CMK (cell line): ENCODE measurements around the gene NARF.
"Not testable (repeated sequence)": the region's sequence is repeated elsewhere in the genome, so short reads cannot be mapped to it uniquely, and the experiment has no call there.

Experiments used
- DNase-seq: peaks from one replicate; pipeline ENCODE4 v3.0.0-alpha.2; 2010; ENCODE audit warnings: low read depth

Gene NARF

DNA sequence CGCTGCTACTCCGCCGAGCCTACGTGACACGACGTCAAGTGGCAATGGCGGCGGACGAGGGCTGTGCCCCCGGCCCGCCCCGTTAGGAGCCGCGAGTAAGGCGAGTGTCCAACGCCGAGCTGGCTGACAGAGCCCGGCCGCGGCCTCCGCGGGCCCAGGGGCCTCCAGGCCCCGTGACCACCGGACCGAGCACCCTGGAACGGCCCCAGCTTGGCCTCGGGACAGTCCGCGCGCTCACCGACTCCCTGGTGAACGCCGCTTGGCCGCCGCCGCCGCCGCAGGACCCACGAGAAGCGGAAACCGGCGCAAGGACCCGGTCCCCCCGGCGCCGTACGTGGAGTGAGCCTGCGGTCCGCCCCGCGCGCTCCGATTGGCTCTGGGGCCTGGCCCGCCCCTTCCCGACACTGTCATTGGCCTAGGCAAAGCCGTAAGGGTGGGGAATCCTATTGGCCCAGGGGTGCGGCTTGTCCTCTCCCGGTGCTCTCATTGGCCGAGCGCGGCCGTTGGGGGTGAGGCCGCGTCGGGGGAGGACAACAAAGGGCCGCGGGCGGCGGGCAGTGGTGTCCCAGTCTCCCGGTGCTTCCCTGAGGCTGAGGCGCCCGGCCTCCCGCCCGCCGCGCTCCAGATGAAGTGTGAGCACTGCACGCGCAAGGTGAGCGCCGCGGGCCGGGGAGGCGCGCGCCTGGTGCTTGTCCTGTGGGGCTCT is at the start of gene NARF:
Gene NARF (plus strand): TSS at position 563 of the 706 bp plus-strand sequence. CDS start 63 bp downstream, at position 626.
- DNase-seq: peak; percentile 95

DNA sequence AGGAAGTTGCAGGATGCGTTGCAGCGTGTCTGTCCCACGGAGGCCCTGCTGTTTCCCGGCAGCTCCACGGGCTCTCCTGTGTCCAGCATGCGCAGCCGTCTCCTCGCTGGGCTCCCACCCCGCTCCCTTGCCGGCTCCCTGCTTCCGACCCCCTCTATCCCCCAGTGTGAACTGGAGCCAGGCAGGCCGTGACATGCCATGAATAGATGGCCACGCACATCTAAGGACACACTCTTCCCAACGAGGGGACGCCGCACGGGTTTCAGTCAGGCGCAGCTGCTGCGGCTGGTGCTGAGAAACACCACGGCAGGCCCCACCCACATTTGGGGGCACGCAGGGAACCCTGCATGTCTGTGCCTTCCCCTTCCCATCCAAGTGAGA is 49.6 kb upstream of the NARF start:
- no peak for DNase-seq

DNA sequence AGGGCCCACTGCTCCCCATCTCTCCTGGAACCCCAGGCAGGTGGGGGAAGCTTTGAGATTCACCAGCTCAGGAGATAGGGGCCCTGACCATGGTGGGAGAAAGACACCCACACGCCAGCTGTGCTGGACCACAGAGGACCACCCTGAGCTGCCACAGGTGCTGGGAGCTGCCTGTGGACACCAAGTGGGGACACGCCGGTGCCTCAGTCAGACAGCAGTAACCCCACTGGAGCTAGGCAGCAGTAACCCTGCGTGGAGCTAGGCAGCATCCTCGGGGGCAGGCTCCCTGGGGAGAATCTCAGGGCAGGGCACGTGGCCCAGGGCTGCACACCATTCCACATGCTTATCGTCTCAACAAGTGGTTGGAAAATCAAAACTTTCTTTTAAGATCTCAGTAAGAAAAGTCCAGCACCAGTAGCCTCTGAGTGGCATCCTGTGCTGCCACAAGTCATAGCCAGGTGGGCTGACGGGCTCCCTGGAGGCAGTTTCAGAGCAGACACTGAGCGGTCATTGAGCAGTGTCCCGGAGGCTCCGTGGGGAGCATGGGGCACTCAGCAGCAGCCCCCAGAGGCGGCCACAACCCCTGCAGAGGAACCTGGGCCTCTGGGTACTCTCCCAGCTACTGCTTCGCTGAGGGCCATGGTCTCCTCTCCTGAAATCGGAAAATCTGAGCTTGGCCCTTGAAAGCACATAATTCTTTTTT is 48.4 kb upstream of the NARF start:
- no peak for DNase-seq

DNA sequence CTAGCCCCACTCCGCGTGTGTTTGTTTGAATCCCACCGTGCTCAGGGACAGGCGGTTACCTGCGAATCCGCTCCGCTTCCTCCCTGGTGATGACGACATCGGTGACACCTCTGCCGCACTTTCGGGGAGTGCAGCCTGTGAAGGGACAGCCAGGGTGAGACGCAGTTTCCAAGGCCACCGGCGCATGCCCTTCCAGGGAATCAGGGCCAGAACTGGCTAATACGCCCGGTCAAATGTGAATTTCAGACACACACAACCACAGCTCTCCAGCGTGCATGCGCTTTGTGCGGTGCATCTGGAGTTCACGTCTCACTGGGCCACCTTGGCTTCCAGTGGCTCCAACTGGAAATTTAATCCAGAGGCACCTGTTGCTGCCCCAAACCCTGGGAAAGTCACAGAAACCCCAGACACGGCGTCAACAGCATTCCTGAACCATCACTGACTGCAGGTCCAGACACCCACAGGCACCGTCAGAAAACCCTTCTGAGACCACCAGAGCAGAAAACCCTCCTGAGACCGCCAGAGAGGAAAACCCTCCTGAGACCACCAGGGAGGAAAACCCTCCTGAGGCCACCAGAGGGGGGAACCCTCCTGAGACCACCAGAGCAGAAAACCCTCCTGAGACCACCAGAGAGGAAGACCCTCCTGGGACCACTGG is 47.0 kb upstream of the NARF start:
- DNase-seq: no peak

GRCh38 chr17:82412081-82412480 is 46.5 kb upstream of the NARF start:
- not testable (repeated sequence) for DNase-seq

- DNase-seq: no peak
These were observed 45.7 kb upstream of the NARF start for GRCh38 chr17:82412535-82413520.

DNA sequence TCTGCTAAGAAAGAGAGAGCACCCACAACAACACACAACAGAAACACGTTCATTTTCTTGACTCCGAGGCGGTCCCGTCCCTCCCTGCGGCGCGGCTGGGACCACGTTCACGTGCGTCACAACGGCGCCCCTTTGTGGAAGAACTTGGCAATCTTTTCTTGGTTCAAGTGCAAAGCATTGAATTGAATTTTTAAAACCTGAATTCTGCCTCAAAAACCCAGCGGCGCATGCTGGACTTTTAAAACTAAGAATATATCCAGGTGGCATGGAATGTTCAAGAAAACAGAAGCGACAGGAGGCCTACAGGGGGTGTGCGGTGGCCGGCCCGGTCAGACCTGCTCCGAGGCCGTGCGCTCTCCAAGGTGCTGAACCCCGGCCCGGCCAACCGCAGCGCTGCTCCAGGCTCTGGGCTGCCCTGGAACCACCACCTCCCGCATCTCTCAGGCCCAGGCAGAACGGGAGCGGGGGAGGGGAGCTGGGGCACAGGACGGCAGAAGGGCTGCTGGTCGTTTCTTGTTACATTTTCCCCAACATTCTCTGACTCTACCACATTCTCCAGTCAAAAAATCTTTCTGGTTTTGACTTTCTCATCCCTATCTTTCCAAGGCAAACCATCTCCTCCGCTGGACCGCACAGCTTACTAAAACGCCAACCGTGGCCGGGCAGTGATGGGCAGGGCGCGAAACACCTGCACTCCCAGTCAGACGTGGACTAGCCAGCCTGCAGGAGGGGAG is 43.8 kb upstream of the NARF start:
- DNase-seq: no peak

GRCh38 chr17:82415336-82415735 is 43.2 kb upstream of the NARF start:
- no peak for DNase-seq

DNA sequence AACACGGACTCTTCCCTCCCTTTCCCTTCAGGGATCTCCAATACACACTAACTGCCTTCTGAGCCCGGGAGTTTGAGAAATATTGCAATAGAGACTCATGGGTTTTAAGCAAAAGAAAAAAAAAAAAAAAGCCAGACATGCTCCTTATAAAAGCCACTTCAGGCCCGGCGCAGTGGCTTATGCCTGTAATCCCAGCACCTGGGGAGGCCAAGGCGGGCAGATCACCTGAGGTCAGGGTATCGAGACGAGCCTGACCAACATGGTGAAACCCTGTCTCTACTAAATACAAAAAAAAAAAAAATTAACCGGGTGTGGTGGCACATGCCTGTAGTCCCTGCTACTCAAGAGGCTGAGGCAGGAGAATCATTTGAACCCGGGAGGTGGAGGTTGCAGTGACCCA is 42.8 kb upstream of the NARF start:
- no peak for DNase-seq

DNA sequence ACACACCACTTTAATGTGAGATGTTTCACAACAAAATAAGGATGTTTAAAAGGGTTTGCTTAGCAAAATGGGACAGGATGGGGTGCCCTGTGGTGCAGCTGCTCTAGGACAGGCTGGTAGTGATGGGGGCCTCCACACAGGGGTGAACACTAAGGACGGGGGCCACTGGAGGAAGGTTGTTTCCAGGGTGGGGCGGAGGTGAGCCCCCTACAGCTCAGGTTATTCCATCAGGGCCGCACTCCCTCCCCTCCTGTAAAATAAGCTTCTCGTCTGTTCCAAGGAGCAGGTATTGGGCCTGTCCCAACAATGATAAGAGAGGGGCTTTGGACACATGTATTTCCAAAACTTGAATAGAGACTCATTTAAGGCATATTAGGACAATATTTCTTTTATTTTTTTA is 42.3 kb upstream of the NARF start:
- DNase-seq: no peak

DNA sequence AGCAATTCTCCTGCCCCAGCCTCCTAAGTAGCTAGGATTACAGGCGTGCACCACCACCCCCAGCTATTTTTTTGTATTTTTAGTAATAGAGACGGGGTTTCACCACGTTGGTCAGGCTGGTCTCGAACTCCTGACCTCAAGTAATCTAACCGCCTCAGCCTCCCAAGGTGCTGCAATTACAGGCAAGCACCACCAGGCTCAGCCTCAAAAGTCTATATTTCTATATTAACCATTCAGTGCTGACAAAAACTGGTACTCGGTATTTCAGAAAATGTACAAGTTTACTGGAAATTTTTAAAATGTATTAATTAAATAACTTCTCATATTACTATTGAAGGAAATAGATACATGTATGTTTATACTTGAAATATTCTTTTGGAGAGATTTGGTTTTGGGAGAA is 41.8 kb upstream of the NARF start:
- no peak for DNase-seq

- DNase-seq: peak; percentile 65
These were observed 40.2 kb upstream of the NARF start, which contains the start of the genes HEXD and OGFOD3 for GRCh38 chr17:82418001-82418986. Gene HEXD, plus strand, starts transcription at chr17:82418347. Its CDS starts 1,453 bp downstream, at chr17:82419800. Gene OGFOD3, minus strand, starts transcription at chr17:82418586. Its CDS starts 101 bp downstream, at chr17:82418485.

DNA sequence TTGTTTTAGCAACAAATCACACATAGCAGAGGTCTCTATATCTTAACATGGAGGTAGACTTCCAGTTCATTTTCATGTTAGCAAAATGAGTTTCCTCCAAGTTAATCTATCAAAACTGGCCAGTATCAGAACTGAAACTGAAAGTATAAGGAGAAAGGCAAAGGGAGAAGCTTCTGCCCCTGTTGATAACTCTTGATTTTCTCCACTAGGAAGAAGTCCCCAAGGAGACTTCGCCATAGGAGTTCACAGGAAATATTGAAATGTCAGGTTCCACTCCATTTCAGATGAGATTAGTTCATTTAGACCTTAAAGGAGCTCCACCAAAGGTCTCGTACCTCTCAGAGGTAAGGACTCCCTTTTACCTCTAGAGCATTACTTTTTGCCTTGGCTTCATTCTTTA is 39.0 kb upstream of the NARF start:
- no peak for DNase-seq

DNA sequence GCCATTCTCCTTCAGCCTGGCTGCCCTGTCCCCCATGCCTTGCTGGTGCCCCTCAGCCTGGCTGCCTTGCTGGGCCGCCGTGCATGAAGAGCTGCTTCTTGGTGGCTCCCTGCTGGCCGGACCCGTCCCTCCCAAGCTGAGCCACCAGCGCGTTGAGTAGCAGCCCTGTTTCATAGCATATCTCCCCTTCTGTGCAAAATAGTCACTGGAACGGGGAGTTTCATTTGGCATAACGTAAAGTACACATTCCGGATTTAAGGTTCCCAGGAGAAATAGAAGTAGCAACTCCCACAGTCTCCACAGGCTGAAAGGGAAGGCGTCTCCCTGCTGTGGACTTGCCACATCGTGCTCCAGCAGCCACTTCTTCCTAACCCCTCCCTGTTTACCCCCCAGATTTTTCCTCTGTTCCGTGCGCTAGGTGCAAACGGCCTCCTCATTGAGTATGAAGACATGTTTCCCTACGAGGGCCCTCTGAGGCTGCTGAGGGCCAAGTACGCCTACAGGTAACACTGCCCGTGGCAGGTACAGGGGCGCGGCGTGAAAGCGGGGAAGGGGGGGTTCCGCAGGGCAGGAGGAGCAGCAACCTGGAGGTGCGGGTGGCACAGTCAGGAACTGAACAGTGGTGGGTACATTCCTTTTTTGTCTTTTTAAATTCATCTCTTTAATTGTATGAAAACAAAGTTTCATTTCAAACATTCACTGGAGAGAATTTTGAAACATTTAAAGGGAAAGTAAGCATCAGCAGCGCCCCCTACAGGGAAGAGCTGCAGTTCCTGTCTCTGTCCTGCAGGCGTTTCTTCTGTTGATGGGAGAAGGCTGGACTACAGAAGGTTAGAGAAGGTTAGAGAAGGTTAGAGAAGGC is 34.3 kb upstream of the NARF start:
- DNase-seq: no peak

DNA sequence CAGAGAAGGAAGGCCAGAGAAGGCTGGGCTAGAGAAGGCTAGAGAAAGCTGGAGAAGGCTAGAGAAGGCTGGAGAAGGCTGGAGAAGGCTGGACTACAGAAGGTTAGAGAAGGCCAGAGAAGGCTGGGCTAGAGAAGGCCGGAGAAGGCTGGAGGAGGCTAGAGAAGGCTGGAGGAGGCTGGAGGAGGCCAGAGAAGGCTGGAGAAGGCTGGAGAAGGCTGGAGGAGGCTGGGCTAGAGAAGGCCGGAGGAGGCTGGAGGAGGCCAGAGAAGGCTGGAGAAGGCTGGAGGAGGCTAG is 33.7 kb upstream of the NARF start:
- DNase-seq: no peak

- DNase-seq: no peak
These were observed 30.0 kb upstream of the NARF start for GRCh38 chr17:82428546-82428945.

GRCh38 chr17:82429824-82430223 is 28.7 kb upstream of the NARF start:
- DNase-seq: no peak

DNA sequence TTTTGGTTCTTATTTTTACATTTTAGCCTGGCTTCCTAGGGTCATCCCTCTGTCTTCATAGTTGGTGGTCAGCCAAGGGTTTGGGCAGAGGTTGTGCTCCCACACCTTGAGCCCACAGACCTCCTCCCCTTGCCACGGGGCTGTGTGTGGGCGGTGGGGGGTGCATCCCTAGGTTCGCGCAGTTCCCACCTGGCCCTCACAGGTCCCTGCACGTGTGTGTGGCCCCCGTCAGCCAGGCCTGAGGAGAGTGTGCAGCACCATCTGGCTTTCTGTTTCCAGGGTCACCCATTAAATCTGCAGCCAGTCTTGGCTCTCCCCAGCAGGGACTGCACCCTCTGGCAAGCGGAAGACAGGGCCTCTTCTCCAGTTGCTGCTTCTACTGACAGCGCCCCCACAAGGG is 26.5 kb upstream of the NARF start:
- no peak for DNase-seq

DNA sequence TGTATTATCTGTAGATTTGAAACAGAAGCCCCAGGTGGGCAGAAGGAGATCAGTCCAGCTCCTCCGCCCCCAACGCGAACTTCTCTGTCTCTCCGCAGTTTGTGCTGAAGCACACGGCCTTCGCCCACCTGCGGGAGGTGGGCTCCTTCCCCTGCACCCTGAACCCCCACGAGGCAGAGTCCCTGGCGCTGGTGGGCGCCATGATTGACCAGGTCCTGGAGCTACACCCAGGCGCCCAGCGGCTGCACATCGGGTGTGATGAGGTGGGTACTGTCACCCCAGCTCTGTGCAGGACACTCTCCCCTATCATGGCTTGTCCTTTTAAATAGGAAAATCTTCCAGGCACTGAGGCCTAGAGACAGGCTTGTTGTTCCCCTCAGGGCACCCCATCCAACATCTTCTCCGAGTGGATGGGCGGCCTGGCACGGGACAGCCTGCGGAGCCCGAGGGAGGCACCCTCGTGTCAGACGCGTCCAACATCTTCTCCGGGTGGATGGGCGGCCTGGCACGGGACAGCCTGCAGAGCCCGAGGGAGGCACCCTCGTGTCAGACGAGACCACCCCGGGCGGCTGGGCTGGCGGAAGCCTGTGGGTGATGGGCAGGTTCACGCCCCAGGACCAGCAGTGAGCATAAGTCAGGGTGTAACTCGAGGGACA is 24.9 kb upstream of the NARF start:
- no peak for DNase-seq
